Astrocyte of the cerebellum (primary cell): ENCODE data around the gene EIF4A3.

Source experiments
- DNase-seq: peaks from one replicate; pipeline ENCODE4 v3.0.0-alpha.2; 2011; ENCODE audit warnings: low read depth
- H3K4me3 ChIP-seq: 2 replicates; pipeline ENCODE4 v1.5.1; 2011; ENCODE audit warnings: mild to moderate bottlenecking, low read depth, low read length, moderate library complexity
- CTCF ChIP-seq: IDR thresholded peaks from 2 replicates; pipeline ENCODE4 v1.5.1; 2012; ENCODE audit warnings: low read length, low read depth, moderate library complexity, mild to moderate bottlenecking; ENCODE audit errors: missing control alignments
- in situ Hi-C: cut with HindIII; loops from 2 replicates; pipeline ENCODE4 v1.10.0; 2017; ENCODE audit warnings: low sequenced_read_pairs

EIF4A3 gene

GRCh38 chr17:80104321-80104955 lies 42.5 kb downstream of the EIF4A3 start:
- in situ Hi-C loops = no loop called here
- TF ChIP-seq CTCF = no peak
- H3K4me3 ChIP-seq = no peak overlapping the region
- no peak for DNase-seq

GRCh38 chr17:80103449-80104085 lies 43.4 kb downstream of the EIF4A3 start:
- no peak for TF ChIP-seq CTCF
- in situ Hi-C loops = no loop called here
- no peak for DNase-seq
- H3K4me3 ChIP-seq = no peak overlapping the region

- in situ Hi-C loops = no loop called here
- peak overlapping the region; percentile 74 for H3K4me3 ChIP-seq
- TF ChIP-seq CTCF = no peak
- DNase-seq = no peak
These were observed 44.1 kb downstream of the EIF4A3 start for GRCh38 chr17:80102664-80103448.

GRCh38 chr17:80101946-80102663 lies 44.8 kb downstream of the EIF4A3 start:
- no peak for TF ChIP-seq CTCF
- in situ Hi-C loops = no loop called here
- DNase-seq = no peak
- H3K4me3 ChIP-seq = peak overlapping the region; percentile 74

GRCh38 chr17:80101011-80101945 lies 45.6 kb downstream of the EIF4A3 start, which contains the start of gene GAA:
Gene GAA, plus strand, starts transcription at chr17:80101581. Its CDS starts 3,006 bp downstream, at chr17:80104587.
- no peak for DNase-seq
- peak within 1 kb of the TSS; percentile 74 for H3K4me3 ChIP-seq
- peak; percentile 56 for TF ChIP-seq CTCF
- in situ Hi-C loops = no loop called here

GRCh38 chr17:80100035-80100323 lies 46.9 kb downstream of the EIF4A3 start:
- TF ChIP-seq CTCF = no peak
- no peak for DNase-seq
- in situ Hi-C loops = no loop called here
- H3K4me3 ChIP-seq = no peak overlapping the region
